Mesothelial cell of epicardium (in vitro differentiated cells): ENCODE data around the gene PSD2. TPM values are rescaled to one million over a fixed set of nuclear protein-coding genes. Genes with fewer than 3 reads are reported as not detected.

Source experiments
- DNase-seq, 2 experiments: peaks; one replicate each; pipeline ENCODE4 v3.0.0; 2021; ENCODE audit warnings: low spot score in 2 of 2; ENCODE audit not compliant: unreplicated experiment in 2 of 2
- H3K27ac Mint-ChIP-seq: 2 replicates; pipeline ENCODE4 v1.8.0; 2021; ENCODE audit warnings: mixed read lengths
- H3K27me3 Mint-ChIP-seq: 2 replicates; pipeline ENCODE4 v1.8.0; 2021; ENCODE audit warnings: low read depth, mixed read lengths
- H3K36me3 Mint-ChIP-seq: 2 replicates; pipeline ENCODE4 v1.8.0; 2021; ENCODE audit warnings: mixed read lengths
- H3K4me1 Mint-ChIP-seq: 2 replicates; pipeline ENCODE4 v1.8.0; 2021; ENCODE audit warnings: mixed read lengths
- H3K4me3 Mint-ChIP-seq: 2 replicates; pipeline ENCODE4 v1.8.0; 2021; ENCODE audit warnings: mild to moderate bottlenecking, moderate library complexity, mixed read lengths
- H3K9me3 Mint-ChIP-seq: 2 replicates; pipeline ENCODE4 v1.8.0; 2021; ENCODE audit warnings: mixed read lengths
- CTCF ChIP-seq: fragments of 200-600 bp; sonication (generic); IDR thresholded peaks from one replicate; pipeline ENCODE4 v1.5.0; 2021; ENCODE audit warnings: antibody characterized with exemption; ENCODE audit not compliant: unreplicated experiment
- total RNA-seq: library from RNA; stranded (reverse); gene quantifications from 3 replicates; pipeline ENCODE4 v1.2.1, GENCODE V29; 2021

The PSD2 gene
- total RNA-seq, 1 donor from 2014 or later = 0.78 TPM

- Mint-ChIP-seq H3K4me1 (no peaks in the 10 kb centered on the region), H3K27ac (no peak overlapping the region), H3K9me3 (no peaks in the 10 kb centered on the region), H3K36me3 (no peaks in the 10 kb centered on the region), H3K4me3 (no peak overlapping the region), H3K27me3 (peaks cover 49% of the 10 kb centered on the region)
- no peak for TF ChIP-seq CTCF
- no peak for DNase-seq
Observed at GRCh38 chr5:139863361-139863760, 67.8 kb downstream of the PSD2 start.

- H3K9me3 Mint-ChIP-seq = no peaks in the 10 kb centered on the region
- H3K4me1 Mint-ChIP-seq = peaks cover 3% of the 10 kb centered on the region
- H3K27ac Mint-ChIP-seq = no peak overlapping the region
- peaks cover 53% of the 10 kb centered on the region for H3K27me3 Mint-ChIP-seq
- H3K36me3 Mint-ChIP-seq = no peaks in the 10 kb centered on the region
- peak; percentile 44 to 75 for DNase-seq
- peak; percentile 95 for TF ChIP-seq CTCF
- no peak overlapping the region for H3K4me3 Mint-ChIP-seq
Observed at GRCh38 chr5:139863855-139864558, 68.4 kb downstream of the PSD2 start.

GRCh38 chr5:139864716-139865483, 69.3 kb downstream of the PSD2 start:
- no peaks in the 10 kb centered on the region for H3K36me3 Mint-ChIP-seq
- peaks cover 57% of the 10 kb centered on the region for H3K27me3 Mint-ChIP-seq
- peaks cover 5% of the 10 kb centered on the region for H3K4me1 Mint-ChIP-seq
- DNase-seq = no peak
- H3K4me3 Mint-ChIP-seq = no peak overlapping the region
- H3K27ac Mint-ChIP-seq = no peak overlapping the region
- no peak for TF ChIP-seq CTCF
- H3K9me3 Mint-ChIP-seq = no peaks in the 10 kb centered on the region

GRCh38 chr5:139867109-139867508, 71.5 kb downstream of the PSD2 start:
- Mint-ChIP-seq H3K27ac (no peak overlapping the region), H3K4me3 (no peak overlapping the region), H3K9me3 (no peaks in the 10 kb centered on the region), H3K4me1 (peaks cover 5% of the 10 kb centered on the region), H3K36me3 (no peaks in the 10 kb centered on the region), H3K27me3 (peaks cover 60% of the 10 kb centered on the region)
- TF ChIP-seq CTCF = no peak
- DNase-seq = no peak

- Mint-ChIP-seq H3K27ac (no peak overlapping the region), H3K27me3 (peaks cover 65% of the 10 kb centered on the region), H3K4me3 (no peak overlapping the region), H3K36me3 (no peaks in the 10 kb centered on the region), H3K4me1 (peaks cover 5% of the 10 kb centered on the region), H3K9me3 (no peaks in the 10 kb centered on the region)
- DNase-seq = no peak
- no peak for TF ChIP-seq CTCF
Observed at GRCh38 chr5:139867581-139867980, 72.0 kb downstream of the PSD2 start.
